Nephron (organoid): ENCODE results near the gene FAM111B.
"Not testable (repeated sequence)": the region's sequence is repeated elsewhere in the genome, so short reads cannot be mapped to it uniquely, and the experiment has no call there.

ENCODE experiments used
- H3K27ac Mint-ChIP-seq, 3 experiments: 2 replicates each; pipeline ENCODE4 v1.8.0; 2020; ENCODE audit warnings: mixed read lengths in 3 of 3, mild to moderate bottlenecking in 2 of 3, moderate library complexity in 1 of 3
- H3K27me3 Mint-ChIP-seq: 2 replicates; pipeline ENCODE4 v1.8.0; 2021; ENCODE audit warnings: low read depth, mild to moderate bottlenecking, moderate library complexity, mixed read lengths
- H3K36me3 Mint-ChIP-seq: 2 replicates; pipeline ENCODE4 v1.8.0; 2020; ENCODE audit warnings: low read depth, mixed read lengths
- H3K4me1 Mint-ChIP-seq: 2 replicates; pipeline ENCODE4 v1.8.0; 2020; ENCODE audit warnings: mixed read lengths
- H3K4me3 Mint-ChIP-seq, 3 experiments: 2 replicates each; pipeline ENCODE4 v1.8.0; 2020; ENCODE audit warnings: mild to moderate bottlenecking in 3 of 3, mixed read lengths in 3 of 3, moderate library complexity in 2 of 3
- H3K9me3 Mint-ChIP-seq: 2 replicates; pipeline ENCODE4 v1.8.0; 2020; ENCODE audit warnings: mixed read lengths
- CTCF ChIP-seq, 3 experiments: fragments of 200-600 bp; sonication (generic); IDR thresholded peaks; one replicate each; pipeline ENCODE4 v1.5.0; 2021; ENCODE audit warnings: antibody characterized with exemption in 3 of 3; ENCODE audit not compliant: unreplicated experiment in 3 of 3

Gene FAM111B

DNA sequence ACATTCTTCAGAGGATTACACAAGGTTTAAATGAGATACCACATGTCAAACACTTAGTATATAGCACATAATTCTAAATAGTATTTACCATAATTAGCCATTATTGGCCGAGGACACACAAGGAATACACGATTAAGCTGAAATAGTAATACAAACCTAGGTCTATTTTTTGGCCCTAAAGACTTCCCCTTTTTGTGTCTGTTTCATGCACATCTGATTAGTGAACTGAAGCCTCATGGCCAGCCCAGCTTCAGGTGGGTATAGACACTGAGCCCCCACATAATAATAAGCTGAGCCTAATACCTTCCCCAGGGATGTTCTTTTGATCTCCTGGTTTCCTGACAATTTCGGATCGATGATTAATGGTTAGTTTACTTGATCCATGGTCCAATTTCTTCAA, 18.9 kb upstream of the FAM111B start:
- Mint-ChIP-seq H3K4me3 (no peak overlapping the region), H3K27ac (no peak overlapping the region), H3K9me3 (no peaks in the 10 kb centered on the region), H3K27me3 (peaks cover 4% of the 10 kb centered on the region), H3K4me1 (no peaks in the 10 kb centered on the region), H3K36me3 (no peaks in the 10 kb centered on the region)
- no peak for TF ChIP-seq CTCF (IDR thresholded peaks at IDR 0.05; ENCODE audit: unreplicated experiment in 3 of 3)

DNA sequence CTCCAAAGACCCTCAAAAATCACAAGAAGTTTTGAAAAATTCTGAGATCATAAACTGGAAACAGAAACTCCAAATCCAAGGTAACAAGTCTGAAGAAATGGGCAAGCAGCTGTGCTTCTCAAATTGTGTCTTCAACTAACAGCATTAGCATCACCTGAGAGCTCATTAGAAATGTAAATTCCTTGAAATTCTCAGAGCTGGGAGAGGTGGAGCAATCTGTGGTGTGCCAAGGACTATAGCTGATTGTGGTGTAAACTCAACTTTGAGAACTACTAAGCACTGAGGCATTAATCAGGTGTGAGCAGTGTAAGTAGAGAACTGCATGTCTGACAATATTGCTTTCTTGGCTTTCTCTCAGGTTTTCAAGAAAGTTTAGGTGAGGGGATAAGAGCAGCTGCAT, 13.5 kb upstream of the FAM111B start:
- H3K27ac Mint-ChIP-seq, H3K27me3 Mint-ChIP-seq, H3K36me3 Mint-ChIP-seq, H3K9me3 Mint-ChIP-seq, H3K4me1 Mint-ChIP-seq, H3K4me3 Mint-ChIP-seq: not testable (repeated sequence)

- H3K4me3 Mint-ChIP-seq, H3K36me3 Mint-ChIP-seq, H3K9me3 Mint-ChIP-seq, H3K4me1 Mint-ChIP-seq, H3K27ac Mint-ChIP-seq: not testable (repeated sequence)
- H3K27me3 Mint-ChIP-seq: peaks cover 14% of the 10 kb centered on the region
Measured at GRCh38 chr11:59095225-59095624, 11.8 kb upstream of the FAM111B start.

DNA sequence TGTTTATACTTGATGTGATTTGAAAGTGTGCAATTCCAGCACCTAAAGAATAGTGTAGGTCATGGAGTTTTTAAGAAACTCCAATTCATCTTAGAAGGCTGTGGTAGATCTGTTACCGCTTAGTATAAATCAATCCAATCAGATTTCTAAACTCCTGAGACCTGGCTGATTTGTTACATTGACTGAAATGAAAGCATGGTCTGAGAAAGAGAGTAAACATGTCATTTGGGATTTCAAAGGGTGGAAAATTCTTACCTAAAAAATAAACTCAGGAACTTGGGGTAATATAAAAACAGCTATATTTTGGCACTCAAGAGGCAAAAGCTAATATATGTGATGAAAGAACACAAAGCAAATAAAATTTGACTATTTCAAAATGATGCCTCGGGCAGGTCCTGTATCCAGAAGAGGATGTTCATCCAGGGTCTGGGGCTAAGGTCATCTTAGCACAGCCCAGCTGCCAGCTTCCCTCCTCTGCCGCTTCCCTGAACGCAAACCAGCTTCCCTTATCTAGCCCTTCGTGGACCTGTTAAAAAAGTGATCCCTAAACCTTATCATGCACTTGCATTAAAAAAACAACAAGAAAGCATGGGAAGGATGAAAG, 11.0 kb upstream of the FAM111B start:
- H3K9me3 Mint-ChIP-seq, H3K27ac Mint-ChIP-seq, H3K36me3 Mint-ChIP-seq, H3K4me1 Mint-ChIP-seq, H3K4me3 Mint-ChIP-seq: not testable (repeated sequence)
- H3K27me3 Mint-ChIP-seq: peaks cover 22% of the 10 kb centered on the region

GRCh38 chr11:59097113-59097708, 9.8 kb upstream of the FAM111B start:
- no peak overlapping the region for H3K4me3 Mint-ChIP-seq
- TF ChIP-seq CTCF (IDR thresholded peaks at IDR 0.05; ENCODE audit: unreplicated experiment in 3 of 3): peak; percentile 61 to 68 (median 62)
- peaks cover 32% of the 10 kb centered on the region for H3K27me3 Mint-ChIP-seq
- H3K4me1 Mint-ChIP-seq: no peaks in the 10 kb centered on the region
- H3K9me3 Mint-ChIP-seq: no peaks in the 10 kb centered on the region
- no peak overlapping the region for H3K27ac Mint-ChIP-seq
- H3K36me3 Mint-ChIP-seq: no peaks in the 10 kb centered on the region

DNA sequence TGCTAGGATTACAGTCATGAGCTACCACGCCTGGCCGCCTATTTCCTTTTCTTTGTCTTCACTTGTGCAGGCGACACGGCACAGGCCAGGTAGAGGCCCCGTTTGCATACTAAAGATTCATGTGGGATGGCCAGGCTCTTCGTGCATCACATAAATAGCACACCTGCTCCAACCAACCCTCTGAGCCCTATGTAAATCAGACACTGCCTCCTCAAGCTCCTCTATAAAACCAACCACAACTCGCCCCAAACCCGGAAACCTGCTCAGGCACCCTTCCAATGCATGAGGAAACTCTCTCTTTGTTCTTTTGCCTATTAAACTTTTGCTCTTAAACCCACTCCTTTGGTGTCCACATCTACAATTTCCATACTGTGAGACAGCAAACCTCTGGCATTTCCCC, 9.1 kb upstream of the FAM111B start:
- H3K27me3 Mint-ChIP-seq: peaks cover 37% of the 10 kb centered on the region
- H3K4me3 Mint-ChIP-seq, H3K9me3 Mint-ChIP-seq, H3K4me1 Mint-ChIP-seq, H3K27ac Mint-ChIP-seq, H3K36me3 Mint-ChIP-seq: not testable (repeated sequence)

GRCh38 chr11:59102259-59102765, 4.7 kb upstream of the FAM111B start:
- no peak overlapping the region for H3K27ac Mint-ChIP-seq
- H3K36me3 Mint-ChIP-seq: no peaks in the 10 kb centered on the region
- peaks cover 57% of the 10 kb centered on the region for H3K27me3 Mint-ChIP-seq
- H3K4me1 Mint-ChIP-seq: peaks cover 12% of the 10 kb centered on the region
- H3K4me3 Mint-ChIP-seq: peak overlapping the region; percentile 62 to 63 (median 62)
- H3K9me3 Mint-ChIP-seq: peaks cover 2% of the 10 kb centered on the region
- peak; percentile 17 to 27 (median 23) for TF ChIP-seq CTCF (IDR thresholded peaks at IDR 0.05; ENCODE audit: unreplicated experiment in 3 of 3)

- not testable (repeated sequence) for H3K9me3 Mint-ChIP-seq, H3K27ac Mint-ChIP-seq, H3K36me3 Mint-ChIP-seq
- H3K4me3 Mint-ChIP-seq: peak overlapping the region; percentile 84 to 89 (median 86)
- H3K27me3 Mint-ChIP-seq: peaks cover 31% of the 10 kb centered on the region
- H3K4me1 Mint-ChIP-seq: peaks cover 23% of the 10 kb centered on the region
Measured at GRCh38 chr11:59107721-59108120, 684 bp downstream of the FAM111B start.
